Sigmoid colon (tissue), 4 donors: ENCODE measurements around the gene KATNB1.

Source experiments
- CTCF ChIP-seq, 4 experiments: fragments of 450-650 bp in 3 of 4; fragments of 200-600 bp in 1 of 4; IDR thresholded peaks; one replicate each; pipeline ENCODE4 v1.5.1; 2016 to 2019; ENCODE audit warnings: antibody characterized with exemption in 4 of 4, mild to moderate bottlenecking in 3 of 4, moderate library complexity in 2 of 4
- EP300 ChIP-seq, 4 donors: sonication (generic); formaldehyde crosslinking; IDR thresholded peaks; one replicate each; pipeline ENCODE4 v1.6.1; 2017; ENCODE audit warnings: antibody characterized with exemption in 4 of 4

GRCh38 chr16:57757883-57758282 is 22.3 kb downstream of the KATNB1 start:
- TF ChIP-seq CTCF (IDR thresholded peaks at IDR 0.05) (no peak), EP300 (IDR thresholded peaks at IDR 0.05) (no peak)
